Small intestine (tissue), 7 donors: ENCODE measurements around the gene MAML1. TPM values are rescaled to one million over a fixed set of nuclear protein-coding genes. Genes with fewer than 3 reads are reported as not detected.

Experiments used
- DNase-seq, 2 donors: peaks; one replicate each; pipeline versions ENCODE4 v3.0.0 to v3.0.0-alpha.2; 2013
- FAIRE-seq: peaks from 2 replicates; lab custom pipeline; 2012; peaks lifted over from hg19 to GRCh38; lab: Jason Lieb, UNC
- H3K27ac ChIP-seq, 3 donors: one replicate each; pipeline ENCODE4 v1.5.1; 2013; ENCODE audit warnings: low read length in 2 of 3, mild to moderate bottlenecking in 2 of 3, control low read depth in 1 of 3, inconsistent platforms in 1 of 3, low read depth in 1 of 3, moderate library complexity in 1 of 3
- H3K27me3 ChIP-seq, 3 donors: one replicate each; pipeline ENCODE4 v1.6.1; 2013; ENCODE audit warnings: low read length in 3 of 3, inconsistent platforms in 1 of 3; ENCODE audit not compliant: control insufficient read depth in 3 of 3, insufficient read depth in 3 of 3
- H3K36me3 ChIP-seq, 3 donors: one replicate each; pipeline ENCODE4 v1.6.1; 2013; ENCODE audit warnings: low read length in 3 of 3, inconsistent platforms in 1 of 3, low read depth in 1 of 3, mild to moderate bottlenecking in 1 of 3, moderate library complexity in 1 of 3; ENCODE audit not compliant: control insufficient read depth in 3 of 3, insufficient read depth in 2 of 3
- H3K4me1 ChIP-seq, 3 donors: one replicate each; pipeline ENCODE4 v1.6.1; 2013; ENCODE audit warnings: low read length in 2 of 3, inconsistent platforms in 1 of 3, low read depth in 1 of 3, mild to moderate bottlenecking in 1 of 3, moderate library complexity in 1 of 3; ENCODE audit not compliant: control insufficient read depth in 3 of 3, insufficient read depth in 2 of 3
- H3K4me3 ChIP-seq, 3 donors: one replicate each; pipeline ENCODE4 v1.5.1; 2013; ENCODE audit warnings: low read length in 3 of 3, control low read depth in 1 of 3, inconsistent platforms in 1 of 3, low read depth in 1 of 3, mild to moderate bottlenecking in 1 of 3, moderate library complexity in 1 of 3
- H3K9me3 ChIP-seq, 2 donors: one replicate each; pipeline ENCODE4 v1.6.1; 2013; ENCODE audit warnings: low read depth in 1 of 2, low read length in 1 of 2; ENCODE audit not compliant: control insufficient read depth in 2 of 2, insufficient read depth in 1 of 2
- WGBS, 3 donors: extraction: QIAGEN DNeasy Blood & Tissue Kit; methylation state at CpG; one replicate each; pipeline ENCODE4 v1.1.7; 2013; 5-methylcytosine and 5-hydroxymethylcytosine counted together
- polyA plus RNA-seq, 4 donors: library from polyadenylated mRNA; stranded (reverse) in 3 of 4; unstranded in 1 of 4; fragments of 200-250 nt in 3 of 4; fragments of 120-200 nt in 1 of 4; gene quantifications; one replicate each; pipeline versions ENCODE4 v1.2.1 to v1.2.3, GENCODE V29; 2013
- donor health status: healthy with polysubstance abuse.
- donor health status: control.
- donor health status: control.
- donor health status: Bipolar disorder and iron deficiency.
- donor health status: healthy.

Gene MAML1
- polyA plus RNA-seq, 4 donors, result 6.2 to 28.8 (median 10.9) TPM

DNA sequence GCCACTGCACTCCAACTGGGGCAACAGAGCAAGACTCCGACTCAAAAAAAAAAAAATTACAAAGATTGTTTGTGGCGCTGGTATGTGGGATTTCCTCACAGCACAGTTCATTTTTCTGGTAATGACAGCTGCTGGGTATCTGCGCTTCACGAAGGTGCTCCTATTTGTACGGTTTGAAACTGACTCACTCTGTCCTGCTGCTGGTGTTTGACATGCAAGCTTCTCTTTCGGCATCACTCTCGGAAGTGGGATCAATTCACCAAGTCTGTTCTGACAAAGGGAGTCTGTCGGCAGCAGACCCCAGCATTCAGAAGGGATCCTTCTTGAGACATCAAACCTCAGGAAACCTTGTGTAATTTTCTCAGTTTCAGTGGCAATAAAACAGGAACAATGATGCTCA is 26.3 kb downstream of the MAML1 start:
- no peak overlapping the region for H3K27ac ChIP-seq
- no peak for FAIRE-seq
- H3K9me3 ChIP-seq, result no peaks in the 10 kb centered on the region
- DNase-seq, result no peak
- no peaks in the 10 kb centered on the region for H3K27me3 ChIP-seq
- 88 to 92% (median 88%) methylated on average over 8 of the region's 8 CpGs for WGBS, 3 donors
- no peak overlapping the region for H3K4me3 ChIP-seq
- peaks cover 0 to 6% (median 0%) of the 10 kb centered on the region in 3 donors for H3K36me3 ChIP-seq
- peaks cover 15 to 22% (median 18%) of the 10 kb centered on the region in 3 donors for H3K4me1 ChIP-seq

GRCh38 chr5:179759581-179760551 is 27.2 kb downstream of the MAML1 start:
- no peaks in the 10 kb centered on the region for H3K27me3 ChIP-seq
- no peak for DNase-seq
- H3K36me3 ChIP-seq, result peaks cover 0 to 10% (median 0%) of the 10 kb centered on the region in 3 donors
- H3K4me1 ChIP-seq, result peaks cover 10 to 19% (median 12%) of the 10 kb centered on the region in 3 donors
- H3K9me3 ChIP-seq, result no peaks in the 10 kb centered on the region
- FAIRE-seq, result no peak
- H3K4me3 ChIP-seq, result no peak overlapping the region
- WGBS, 3 donors, result 83 to 95% (median 88%) methylated on average over 9 of the region's 9 CpGs
- H3K27ac ChIP-seq, result no peak overlapping the region

DNA sequence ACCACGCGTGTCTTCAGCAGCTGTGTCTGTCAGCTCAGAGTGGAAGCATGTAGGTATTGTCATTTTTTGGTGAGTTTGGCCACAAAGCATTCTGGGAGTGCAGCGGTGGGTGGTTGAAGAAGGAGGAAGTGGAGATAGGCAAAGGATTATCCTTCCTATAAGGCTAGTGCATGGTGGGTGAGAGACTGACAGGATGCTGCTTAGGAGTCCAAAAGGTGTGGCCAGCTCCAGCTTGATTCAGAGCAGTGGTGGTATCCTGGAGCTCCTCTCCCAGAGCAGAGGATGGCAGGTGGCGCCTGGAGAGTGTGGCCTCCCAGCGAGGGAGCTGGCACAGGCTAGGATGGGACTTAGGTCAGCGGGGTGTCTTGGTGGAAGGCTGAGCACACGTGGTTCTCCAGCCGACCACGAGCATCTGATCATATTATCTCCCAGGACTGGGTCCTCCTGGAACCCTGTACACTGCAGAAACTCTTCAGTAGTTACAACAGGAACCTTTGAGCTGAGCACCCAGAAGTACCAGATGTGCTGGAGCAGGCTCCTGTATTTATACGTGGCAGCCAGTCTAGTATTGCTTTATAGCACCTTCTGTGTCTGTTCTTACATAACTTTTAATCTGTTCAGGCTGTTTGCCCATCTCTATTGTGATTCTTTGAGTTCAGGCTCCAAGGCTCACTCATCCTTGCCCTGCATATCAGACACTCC is 29.6 kb downstream of the MAML1 start:
- H3K27ac ChIP-seq, result peak overlapping the region in 2 of 3 donors; percentile 27 to 48

GRCh38 chr5:179762781-179763176 is 30.2 kb downstream of the MAML1 start:
- 5 to 30% (median 12%) methylated on average over 3 of the region's 3 CpGs for WGBS, 3 donors
- Histone ChIP-seq H3K27ac (peak overlapping the region in 2 of 3 donors; percentile 27 to 48), H3K4me3 (no peak overlapping the region), H3K9me3 (no peaks in the 10 kb centered on the region), H3K4me1 (peaks cover 8 to 14% (median 14%) of the 10 kb centered on the region in 3 donors), H3K27me3 (no peaks in the 10 kb centered on the region), H3K36me3 (peaks cover 0 to 31% (median 5%) of the 10 kb centered on the region in 3 donors)
- no peak for DNase-seq
- FAIRE-seq, result no peak

More for the DNA sequence above, 29.6 kb downstream of the MAML1 start:
- no peaks in the 10 kb centered on the region for H3K9me3 ChIP-seq
- no peaks in the 10 kb centered on the region for H3K27me3 ChIP-seq
- peaks cover 8 to 14% (median 14%) of the 10 kb centered on the region in 3 donors for H3K4me1 ChIP-seq
- DNase-seq, result peak; percentile 45 to 79
- no peak overlapping the region for H3K4me3 ChIP-seq
- peaks cover 0 to 28% (median 5%) of the 10 kb centered on the region in 3 donors for H3K36me3 ChIP-seq
- WGBS, 3 donors, result 21 to 41% (median 30%) methylated on average over 10 of the region's 10 CpGs
- no peak for FAIRE-seq

DNA sequence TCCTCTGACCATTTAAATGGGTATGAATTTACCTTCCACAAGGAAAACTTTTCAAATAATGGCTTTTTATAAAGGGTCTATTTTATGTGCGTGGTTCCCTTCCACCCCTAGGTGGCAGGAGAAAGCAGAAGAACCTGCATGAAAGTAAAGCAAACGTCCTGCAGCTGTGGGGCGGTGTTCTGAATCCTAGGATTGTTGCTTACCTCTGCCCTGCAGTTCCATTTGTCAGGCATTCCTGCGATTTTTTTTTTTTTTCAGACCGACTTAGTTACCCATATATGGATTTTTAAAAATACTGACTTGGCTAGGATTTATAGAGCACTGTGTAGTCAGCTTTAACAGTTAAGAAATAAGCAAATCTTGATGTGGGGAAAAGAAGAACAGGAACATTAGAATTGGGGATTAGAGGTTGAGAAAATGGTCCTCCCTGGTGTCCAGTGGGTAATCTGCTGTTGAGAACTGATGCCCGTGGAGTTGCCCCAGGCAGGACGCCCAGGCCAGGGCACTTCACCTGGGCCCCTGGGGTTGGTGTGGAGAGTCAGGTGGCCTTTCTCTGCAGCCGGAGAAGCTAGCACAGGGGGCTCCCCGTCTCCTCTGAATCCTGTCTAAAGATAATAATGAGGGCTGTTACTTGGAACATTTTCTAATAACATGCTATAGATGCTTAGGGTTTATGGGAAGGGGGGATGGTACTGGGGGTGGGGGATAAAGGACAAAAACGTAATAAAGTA is 30.8 kb downstream of the MAML1 start:
- no peak overlapping the region for H3K4me3 ChIP-seq
- H3K4me1 ChIP-seq, result peaks cover 8 to 14% (median 14%) of the 10 kb centered on the region in 3 donors
- no peaks in the 10 kb centered on the region for H3K27me3 ChIP-seq
- H3K36me3 ChIP-seq, result peaks cover 0 to 31% (median 5%) of the 10 kb centered on the region in 3 donors
- no peak for FAIRE-seq
- no peaks in the 10 kb centered on the region for H3K9me3 ChIP-seq
- no peak overlapping the region for H3K27ac ChIP-seq
- WGBS, 3 donors, result 24 to 27% (median 26%) methylated on average over 10 of the region's 10 CpGs
- peak; percentile 79 to 82 for DNase-seq

DNA sequence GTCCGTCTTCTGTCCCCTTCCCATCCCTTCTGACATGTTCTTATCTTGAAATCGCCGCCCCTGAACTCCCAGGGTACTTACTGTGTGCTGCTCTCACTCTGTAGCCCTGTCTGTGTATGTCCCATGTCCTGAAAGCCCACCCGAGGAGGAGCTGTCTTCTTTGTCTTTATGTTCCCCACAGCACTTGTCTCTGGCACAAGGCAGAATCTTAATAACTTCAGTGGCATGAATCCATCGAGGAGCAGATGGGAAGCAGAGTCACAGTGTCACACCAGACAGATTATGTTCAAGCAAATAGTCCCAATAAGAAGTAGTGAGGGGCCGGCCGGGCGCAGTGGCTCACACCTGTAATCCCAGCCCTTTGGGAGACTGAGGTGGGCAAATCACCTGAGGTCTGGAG is 31.4 kb downstream of the MAML1 start:
- Histone ChIP-seq H3K9me3 (no peaks in the 10 kb centered on the region), H3K4me3 (no peak overlapping the region), H3K27ac (no peak overlapping the region), H3K4me1 (peaks cover 8 to 14% (median 12%) of the 10 kb centered on the region in 3 donors), H3K36me3 (peaks cover 2 to 34% (median 8%) of the 10 kb centered on the region in 3 donors), H3K27me3 (no peaks in the 10 kb centered on the region)
- DNase-seq (no peak), FAIRE-seq (no peak)
- 68 to 73% (median 69%) methylated on average over 8 of the region's 8 CpGs for WGBS, 3 donors

- DNase-seq (no peak), FAIRE-seq (no peak)
- Histone ChIP-seq H3K4me3 (no peak overlapping the region), H3K4me1 (peaks cover 8 to 14% (median 11%) of the 10 kb centered on the region in 3 donors), H3K27ac (no peak overlapping the region), H3K27me3 (no peaks in the 10 kb centered on the region), H3K36me3 (peaks cover 2 to 41% (median 10%) of the 10 kb centered on the region in 3 donors), H3K9me3 (no peaks in the 10 kb centered on the region)
- 66 to 84% (median 75%) methylated on average over 13 of the region's 13 CpGs for WGBS, 3 donors
These were observed 32.8 kb downstream of the MAML1 start for GRCh38 chr5:179765400-179765799.
